ENCODE data around the gene C12orf57.

The C12orf57 gene

GRCh38 chr12:6938353-6939190 is 5.2 kb upstream of the C12orf57 start:
- peak overlapping the region; percentile 30 for H3K4me3 ChIP-seq (replicated peaks; ENCODE audit: insufficient read depth, low read length)
- H3K27me3 ChIP-seq (ENCODE audit: insufficient read depth, poor library complexity, severe bottlenecking) = no peaks in the 10 kb centered on the region
- no peak for DNase-seq (ENCODE audit: low read depth in 1 of 2, low spot score in 1 of 2)
- TF ChIP-seq REST (IDR thresholded peaks at IDR 0.05; ENCODE audit: insufficient replicate concordance, low read depth) = no peak
- no peak; the same call in 1 of the 2 replicates for TF ChIP-seq POLR2AphosphoS5 (IDR thresholded peaks at IDR 0.05; ENCODE audit: low read depth)
- no peak for TF ChIP-seq SPI1 (IDR thresholded peaks at IDR 0.05; ENCODE audit: borderline replicate concordance, low read depth)
- peak overlapping the region; percentile 95 for H3K27ac ChIP-seq (replicated peaks)

GRCh38 chr12:6939191-6939540 is 4.7 kb upstream of the C12orf57 start:
- Histone ChIP-seq H3K27ac (replicated peaks) (no peak overlapping the region), H3K4me3 (replicated peaks; ENCODE audit: insufficient read depth, low read length) (no peak overlapping the region), H3K27me3 (ENCODE audit: insufficient read depth, poor library complexity, severe bottlenecking) (no peaks in the 10 kb centered on the region)
- no peak for DNase-seq (ENCODE audit: low read depth in 1 of 2, low spot score in 1 of 2)
- 0 out of 2 replicates have a peak, but pooled peaks have one; percentile 32 for TF ChIP-seq POLR2AphosphoS5 (IDR thresholded peaks at IDR 0.05; ENCODE audit: low read depth)
- no peak for TF ChIP-seq SPI1 (IDR thresholded peaks at IDR 0.05; ENCODE audit: borderline replicate concordance, low read depth)
- TF ChIP-seq CTCF (IDR thresholded peaks at IDR 0.05; ENCODE audit: insufficient read depth, low read length) = no peak

GRCh38 chr12:6941267-6941666 is 2.6 kb upstream of the C12orf57 start:
- TF ChIP-seq POLR2AphosphoS5 (IDR thresholded peaks at IDR 0.05; ENCODE audit: low read depth) (no peak), GABPA (IDR thresholded peaks at IDR 0.05; ENCODE audit: low read depth) (no peak), REST (IDR thresholded peaks at IDR 0.05; ENCODE audit: insufficient replicate concordance, low read depth) (no peak), CTCF (IDR thresholded peaks at IDR 0.05; ENCODE audit: insufficient read depth, low read length) (no peak), SPI1 (IDR thresholded peaks at IDR 0.05; ENCODE audit: borderline replicate concordance, low read depth) (no peak)
- DNase-seq (ENCODE audit: low read depth in 1 of 2, low spot score in 1 of 2) = no peak
- no peak overlapping the region for H3K4me3 ChIP-seq (replicated peaks; ENCODE audit: insufficient read depth, low read length)
- H3K27me3 ChIP-seq (ENCODE audit: insufficient read depth, poor library complexity, severe bottlenecking) = no peaks in the 10 kb centered on the region
- no peak overlapping the region for H3K27ac ChIP-seq (replicated peaks)

- Histone ChIP-seq H3K27ac (replicated peaks) (no peak overlapping the region), H3K27me3 (ENCODE audit: insufficient read depth, poor library complexity, severe bottlenecking) (no peaks in the 10 kb centered on the region), H3K4me3 (replicated peaks; ENCODE audit: insufficient read depth, low read length) (no peak overlapping the region)
- TF ChIP-seq POLR2AphosphoS5 (IDR thresholded peaks at IDR 0.05; ENCODE audit: low read depth) (no peak), SPI1 (IDR thresholded peaks at IDR 0.05; ENCODE audit: borderline replicate concordance, low read depth) (no peak), REST (IDR thresholded peaks at IDR 0.05; ENCODE audit: insufficient replicate concordance, low read depth) (no peak), CTCF (IDR thresholded peaks at IDR 0.05; ENCODE audit: insufficient read depth, low read length) (no peak), GABPA (IDR thresholded peaks at IDR 0.05; ENCODE audit: low read depth) (no peak)
- DNase-seq (ENCODE audit: low read depth in 1 of 2, low spot score in 1 of 2) = no peak
Measured at GRCh38 chr12:6941782-6942181, 2.0 kb upstream of the C12orf57 start.
